C4-2B (cell line): Measurements from ENCODE around the gene LARP6.

Source experiments
- CTCF ChIP-seq: fragments of 450-650 bp; conservative IDR thresholded peaks from 2 replicates; pipeline ENCODE4 v1.5.1; 2017; ENCODE audit warnings: mild to moderate bottlenecking
- ZFX ChIP-seq: fragments of 450-650 bp; IDR thresholded peaks from 2 replicates; pipeline ENCODE4 v1.6.1; 2017

- TF ChIP-seq CTCF (no peak), ZFX (no peak)
Observed at GRCh38 chr15:70799667-70800450, 54.1 kb downstream of the LARP6 start.
